HL-60/S4 (cell line): ENCODE results near the gene TOMM22.

Experiments
- in situ Hi-C: fragments of 300-500 bp; cut with MboI; formaldehyde crosslinking; loops from 2 replicates; pipeline ENCODE4 v1.14.3; 2022; ENCODE audit warnings: low sequenced_read_pairs

Gene TOMM22

DNA sequence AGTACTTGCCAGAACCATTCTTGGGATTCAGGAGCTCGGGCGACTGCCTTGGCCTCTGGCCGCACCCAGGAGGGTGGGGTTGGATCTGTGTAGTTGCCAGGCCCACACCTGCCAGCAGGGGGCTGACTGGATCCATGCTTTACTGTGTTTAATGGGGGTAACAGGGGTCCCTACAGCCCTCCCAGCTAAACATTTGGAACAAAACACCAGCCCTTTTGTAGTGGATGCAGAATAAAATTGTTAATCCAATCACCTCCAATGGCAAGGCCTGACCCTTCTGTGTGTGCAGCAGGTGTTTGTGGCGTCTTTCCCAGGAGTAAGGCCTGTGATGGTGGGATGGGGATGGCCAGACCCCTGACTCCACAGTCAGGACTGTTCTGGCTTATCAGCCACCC, 51.6 kb downstream of the TOMM22 start:
- in situ Hi-C loops, result no loop called here

DNA sequence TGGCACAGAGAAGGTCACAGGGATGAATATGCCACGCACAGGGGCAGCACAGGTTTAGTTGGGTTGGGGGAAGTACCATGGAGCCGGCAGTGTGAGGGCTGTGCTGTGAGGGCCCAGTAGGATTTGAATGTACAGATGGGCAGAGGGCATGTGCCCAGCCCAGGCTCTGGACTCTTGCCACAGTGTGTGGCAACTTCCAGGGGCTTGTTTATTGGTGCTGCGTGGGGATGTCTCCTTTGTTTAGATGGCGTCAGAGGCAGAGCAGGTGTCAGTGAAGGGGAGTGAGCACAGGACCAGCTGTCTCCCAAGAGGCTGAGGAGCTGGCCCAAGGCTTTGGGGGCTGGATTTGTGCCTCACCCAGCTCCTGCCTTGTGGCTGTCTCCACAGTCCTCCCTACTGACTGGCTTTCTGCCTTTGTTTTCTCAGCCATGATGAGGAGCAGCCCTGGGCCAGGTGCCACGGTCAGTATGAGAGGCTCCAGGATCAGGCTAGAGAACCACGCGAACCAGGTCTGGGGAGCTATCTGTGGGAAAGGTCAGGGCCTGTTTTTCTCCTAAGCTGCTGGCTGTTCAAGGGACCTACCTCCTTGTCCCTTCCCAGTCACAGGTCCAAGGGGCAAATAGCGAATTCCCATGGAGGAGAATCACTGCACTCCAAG, 52.1 kb downstream of the TOMM22 start:
- in situ Hi-C loops, result no loop called here

DNA sequence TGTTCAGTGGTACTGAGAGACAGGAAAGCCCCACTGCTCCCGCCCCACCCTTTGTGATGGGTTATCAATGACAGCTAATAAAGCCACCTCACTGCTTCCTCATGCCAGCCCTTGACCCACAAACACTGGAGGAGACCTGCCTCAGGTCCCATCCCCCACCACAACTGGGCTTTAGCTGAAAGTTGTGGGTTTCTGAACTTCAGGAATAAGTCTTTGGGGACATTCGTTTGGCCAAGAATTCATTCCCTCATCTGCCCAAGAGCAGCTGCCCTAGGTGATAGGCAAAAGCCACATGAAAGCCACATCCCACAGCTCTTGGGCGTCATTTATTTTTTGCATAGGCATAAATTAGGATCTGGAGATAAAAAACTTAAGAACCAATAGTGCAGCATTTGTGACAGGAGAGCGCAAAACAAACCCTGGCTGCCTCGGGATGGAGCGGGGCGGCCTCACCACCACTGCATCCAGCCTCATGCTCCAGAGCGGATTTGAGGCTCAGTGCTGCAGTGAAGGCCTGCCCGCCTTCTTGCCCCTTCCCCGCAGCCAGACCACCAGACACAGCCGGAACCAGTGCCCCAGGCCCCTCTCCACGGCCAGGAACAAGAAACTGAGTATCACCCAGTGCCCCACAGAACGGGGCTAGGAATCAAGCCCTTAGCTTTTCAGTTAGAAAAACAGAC, 52.8 kb downstream of the TOMM22 start:
- in situ Hi-C loops, result no loop called here
